SJCRH30 (cell line): ENCODE measurements around the gene PNMA8B. TPM values are rescaled to one million over a fixed set of nuclear protein-coding genes. Genes with fewer than 3 reads are reported as not detected.
A peak's percentile ranks its signal among the peaks of the same experiment; 100 is the strongest.
"Not testable (repeated sequence)": the region's sequence is repeated elsewhere in the genome, so short reads cannot be mapped to it uniquely, and the experiment has no call there.

Source experiments
- DNase-seq, 2 experiments: peaks; one replicate each; pipeline ENCODE4 v3.0.0-alpha.2; 2015 to 2020
- H3K27ac ChIP-seq: fragments of 250-450 bp; sonication (Bioruptor Pico); 2 replicates; pipeline ENCODE4 v1.5.1; 2020; ENCODE audit warnings: mild to moderate bottlenecking, moderate library complexity
- H3K27me3 ChIP-seq: fragments of 250-450 bp; sonication (Bioruptor Pico); 2 replicates; pipeline ENCODE4 v1.5.1; 2020; ENCODE audit warnings: mild to moderate bottlenecking, moderate library complexity
- H3K36me3 ChIP-seq: fragments of 250-450 bp; sonication (Bioruptor Pico); 2 replicates; pipeline ENCODE4 v1.5.1; 2020; ENCODE audit warnings: mild to moderate bottlenecking, moderate library complexity
- H3K4me1 ChIP-seq: fragments of 250-450 bp; sonication (Bioruptor Pico); 2 replicates; pipeline ENCODE4 v1.5.1; 2020; ENCODE audit warnings: mild to moderate bottlenecking, moderate library complexity
- H3K4me3 ChIP-seq: fragments of 250-450 bp; sonication (Bioruptor Pico); 2 replicates; pipeline ENCODE4 v1.5.1; 2020; ENCODE audit warnings: mild to moderate bottlenecking, moderate library complexity
- H3K9me3 ChIP-seq: fragments of 250-450 bp; sonication (Bioruptor Pico); replicated peaks from 2 replicates; pipeline ENCODE4 v1.5.1; 2020; ENCODE audit warnings: mild to moderate bottlenecking, moderate library complexity
- total RNA-seq: library from RNA; depleted of rRNA; stranded (reverse); fragments of >200 nt; shearing (Covaris generic); gene quantifications from 2 replicates; pipeline ENCODE4 v1.2.3, GENCODE V29; 2014

The PNMA8B gene
- total RNA-seq, 1 experiment from 2014 or later = 0.04 TPM

DNA sequence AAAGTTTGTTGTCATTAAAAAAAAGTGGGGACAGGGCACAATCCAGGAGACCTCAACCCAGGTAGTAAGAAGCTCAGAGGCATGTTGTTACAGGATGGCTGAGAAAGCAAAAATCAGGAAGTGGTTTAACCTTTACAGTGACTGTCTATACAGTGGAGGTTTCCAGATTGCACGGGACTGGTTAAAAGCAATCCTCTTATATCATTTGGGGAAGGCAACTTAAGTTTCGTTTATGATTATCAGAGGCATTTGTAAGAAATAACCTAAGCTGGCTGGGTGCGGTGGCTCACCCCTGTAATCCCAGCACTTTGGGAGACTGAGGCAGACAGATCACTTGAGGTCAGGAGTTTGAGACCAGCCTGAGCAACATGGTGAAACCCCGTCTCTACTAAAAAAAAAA lies 27.3 kb upstream of the PNMA8B start:
- not testable (repeated sequence) for H3K4me3 ChIP-seq, H3K9me3 ChIP-seq, H3K27me3 ChIP-seq, H3K4me1 ChIP-seq, H3K27ac ChIP-seq, H3K36me3 ChIP-seq, DNase-seq

DNA sequence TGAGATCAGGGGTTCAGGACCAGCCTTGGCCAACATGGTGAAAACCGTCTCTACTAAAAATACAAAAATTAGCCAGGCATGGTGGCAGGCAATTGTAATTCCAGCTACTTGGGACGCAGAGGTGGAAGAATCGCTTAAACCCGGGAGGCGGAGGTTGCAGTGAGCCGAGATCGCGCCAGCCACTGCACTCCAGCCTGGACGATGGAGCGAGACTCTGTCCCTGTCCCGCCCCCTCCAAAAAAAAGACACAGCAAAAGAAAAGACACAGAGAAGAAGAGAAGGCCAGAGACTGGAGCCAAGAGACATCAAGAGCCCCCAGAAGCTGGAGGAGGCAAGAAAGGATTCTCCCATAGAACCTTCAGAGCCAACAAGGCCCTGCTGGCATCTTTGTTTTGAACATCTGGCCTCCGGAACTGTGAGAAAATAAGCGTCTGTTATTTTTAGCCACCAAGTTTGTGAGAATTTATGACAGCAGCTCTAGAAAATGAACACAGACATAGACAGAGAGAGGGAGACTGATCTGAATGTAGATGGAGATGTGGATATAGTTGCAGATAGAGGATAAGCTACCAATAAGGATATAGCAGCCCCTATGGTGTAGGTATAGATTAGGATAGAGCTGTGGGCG lies 25.7 kb upstream of the PNMA8B start:
- DNase-seq = no peak
- Histone ChIP-seq H3K4me1 (no peaks in the 10 kb centered on the region), H3K4me3 (no peak overlapping the region), H3K27ac (no peak overlapping the region), H3K27me3 (no peaks in the 10 kb centered on the region), H3K36me3 (no peaks in the 10 kb centered on the region), H3K9me3 (no peaks in the 10 kb centered on the region; the same call in 1 of the 2 replicates)

DNA sequence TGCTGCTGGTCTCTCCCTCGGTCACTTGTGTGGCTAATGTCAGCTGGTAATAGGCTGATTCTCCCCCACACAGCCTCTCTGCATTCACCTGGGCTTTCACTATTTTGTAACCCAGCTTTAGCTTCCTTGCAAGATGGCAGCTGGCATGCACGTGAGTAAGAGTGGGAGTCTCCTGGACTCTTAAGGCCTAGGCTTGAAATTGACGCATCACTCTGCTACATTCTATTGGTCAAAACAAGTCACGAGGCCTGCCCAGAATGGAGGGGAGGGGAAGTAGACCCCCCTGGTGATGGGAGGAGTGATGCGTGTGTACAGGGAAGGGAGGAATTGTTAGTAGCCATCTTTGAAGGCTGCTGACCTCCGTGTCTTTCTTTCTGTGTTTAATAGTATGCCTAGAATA lies 24.9 kb upstream of the PNMA8B start:
- Histone ChIP-seq H3K27me3 (no peaks in the 10 kb centered on the region), H3K4me1 (no peaks in the 10 kb centered on the region), H3K27ac (no peak overlapping the region), H3K4me3 (no peak overlapping the region), H3K9me3 (no peaks in the 10 kb centered on the region; the same call in 1 of the 2 replicates), H3K36me3 (no peaks in the 10 kb centered on the region)
- DNase-seq = peak in 1 of 2 experiments; percentile 15

DNA sequence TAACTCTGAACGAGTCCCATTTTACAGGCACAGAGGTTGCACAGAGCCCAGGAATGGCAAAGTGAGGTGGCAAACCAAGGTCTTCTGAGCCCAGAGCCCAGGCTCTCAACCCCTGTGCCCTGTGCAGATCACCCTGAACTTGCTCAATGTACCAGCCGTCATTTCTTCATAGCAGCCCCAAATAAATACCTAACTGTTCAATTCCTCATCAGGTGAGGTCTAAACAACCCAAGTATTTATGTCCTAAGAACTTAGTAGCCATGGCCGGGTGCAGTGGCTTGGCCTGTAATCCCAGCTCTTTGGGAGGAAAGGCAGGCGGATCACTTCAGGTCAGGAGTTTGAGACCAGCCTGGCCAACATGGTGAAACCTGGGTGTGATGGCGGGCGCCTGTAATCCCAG lies 21.8 kb upstream of the PNMA8B start:
- H3K4me3 ChIP-seq = no peak overlapping the region
- H3K36me3 ChIP-seq = no peaks in the 10 kb centered on the region
- no peaks in the 10 kb centered on the region for H3K4me1 ChIP-seq
- no peak overlapping the region for H3K27ac ChIP-seq
- no peaks in the 10 kb centered on the region for H3K27me3 ChIP-seq
- no peaks in the 10 kb centered on the region for H3K9me3 ChIP-seq
- DNase-seq = no peak

DNA sequence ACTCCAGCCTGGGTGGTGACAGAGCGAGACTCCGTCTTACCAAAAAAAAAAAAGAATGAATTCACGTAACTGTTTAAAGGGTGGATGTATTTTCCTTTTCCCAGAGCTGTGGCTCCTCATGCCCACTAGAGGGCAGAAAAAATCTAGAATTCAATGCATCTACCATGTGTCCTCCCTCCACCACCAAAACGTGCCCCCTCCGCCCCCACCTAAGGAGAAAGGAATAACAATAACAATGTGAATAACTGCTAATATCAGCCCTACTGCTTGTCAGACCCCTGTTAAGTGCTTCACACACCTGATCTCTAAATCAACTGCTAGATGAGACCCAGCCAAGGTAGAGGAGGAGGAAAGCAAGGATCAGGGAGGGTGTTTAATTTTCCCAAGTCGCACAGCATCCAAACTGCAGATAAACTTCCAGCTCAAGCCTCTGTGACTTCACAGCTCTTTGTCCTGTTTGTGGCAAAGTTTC lies 20.2 kb upstream of the PNMA8B start:
- Histone ChIP-seq H3K4me1 (no peaks in the 10 kb centered on the region), H3K27ac (no peak overlapping the region), H3K4me3 (no peak overlapping the region), H3K9me3 (no peaks in the 10 kb centered on the region), H3K27me3 (no peaks in the 10 kb centered on the region), H3K36me3 (no peaks in the 10 kb centered on the region)
- peak in 1 of 2 experiments; percentile 57 for DNase-seq

DNA sequence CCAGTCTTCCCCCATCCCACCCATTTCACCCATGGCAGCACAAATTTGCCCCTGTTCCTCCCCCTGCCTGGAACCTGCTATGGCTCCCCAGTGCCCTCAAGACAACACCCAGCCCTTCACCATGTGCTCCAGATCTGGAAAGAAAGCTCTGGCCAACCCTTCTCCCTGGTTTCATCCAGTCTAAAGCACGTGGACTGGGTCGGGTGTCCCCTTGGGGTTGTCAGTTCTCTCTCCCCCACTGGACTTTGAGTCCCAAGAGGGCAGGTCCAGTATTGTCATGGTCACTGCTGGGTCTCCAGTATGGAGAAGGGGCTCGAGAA lies 19.6 kb upstream of the PNMA8B start:
- DNase-seq = no peak
- Histone ChIP-seq H3K4me3 (no peak overlapping the region), H3K27ac (no peak overlapping the region), H3K9me3 (no peaks in the 10 kb centered on the region), H3K27me3 (no peaks in the 10 kb centered on the region), H3K36me3 (no peaks in the 10 kb centered on the region), H3K4me1 (no peaks in the 10 kb centered on the region)

DNA sequence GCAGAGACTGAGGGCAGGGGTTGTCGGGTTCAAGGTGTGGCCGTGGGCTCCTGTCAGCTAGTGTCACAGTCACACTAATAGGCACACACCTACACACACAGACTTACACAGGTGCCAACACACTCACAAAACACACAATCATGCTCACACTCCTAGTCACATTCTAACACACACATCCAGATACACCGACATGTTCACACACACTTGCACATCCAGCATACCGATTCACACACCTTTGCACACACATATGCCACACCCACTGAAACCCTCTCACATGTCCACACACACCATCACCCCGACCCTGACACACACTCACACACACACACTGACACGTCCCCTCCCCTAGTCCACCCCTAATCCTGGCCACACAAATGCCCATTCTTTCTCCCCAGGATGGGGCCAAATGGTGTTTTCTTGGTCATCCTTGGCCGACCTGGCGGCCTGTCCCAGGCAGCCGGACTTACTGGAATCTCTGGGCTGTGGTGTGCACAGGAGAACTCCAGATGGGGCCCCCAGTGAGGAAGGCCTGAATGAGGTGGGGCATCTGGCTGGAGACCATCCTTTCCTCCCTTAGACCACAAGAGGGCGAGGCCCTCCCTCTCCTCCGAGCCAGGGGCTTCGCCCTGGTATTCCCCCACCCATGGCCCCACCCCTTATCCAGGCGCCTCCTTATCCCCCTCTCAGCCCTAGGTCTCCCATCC lies 19.1 kb upstream of the PNMA8B start:
- Histone ChIP-seq H3K9me3 (no peaks in the 10 kb centered on the region), H3K36me3 (no peaks in the 10 kb centered on the region), H3K27ac (no peak overlapping the region), H3K4me1 (no peaks in the 10 kb centered on the region), H3K27me3 (no peaks in the 10 kb centered on the region), H3K4me3 (no peak overlapping the region)
- DNase-seq = no peak

DNA sequence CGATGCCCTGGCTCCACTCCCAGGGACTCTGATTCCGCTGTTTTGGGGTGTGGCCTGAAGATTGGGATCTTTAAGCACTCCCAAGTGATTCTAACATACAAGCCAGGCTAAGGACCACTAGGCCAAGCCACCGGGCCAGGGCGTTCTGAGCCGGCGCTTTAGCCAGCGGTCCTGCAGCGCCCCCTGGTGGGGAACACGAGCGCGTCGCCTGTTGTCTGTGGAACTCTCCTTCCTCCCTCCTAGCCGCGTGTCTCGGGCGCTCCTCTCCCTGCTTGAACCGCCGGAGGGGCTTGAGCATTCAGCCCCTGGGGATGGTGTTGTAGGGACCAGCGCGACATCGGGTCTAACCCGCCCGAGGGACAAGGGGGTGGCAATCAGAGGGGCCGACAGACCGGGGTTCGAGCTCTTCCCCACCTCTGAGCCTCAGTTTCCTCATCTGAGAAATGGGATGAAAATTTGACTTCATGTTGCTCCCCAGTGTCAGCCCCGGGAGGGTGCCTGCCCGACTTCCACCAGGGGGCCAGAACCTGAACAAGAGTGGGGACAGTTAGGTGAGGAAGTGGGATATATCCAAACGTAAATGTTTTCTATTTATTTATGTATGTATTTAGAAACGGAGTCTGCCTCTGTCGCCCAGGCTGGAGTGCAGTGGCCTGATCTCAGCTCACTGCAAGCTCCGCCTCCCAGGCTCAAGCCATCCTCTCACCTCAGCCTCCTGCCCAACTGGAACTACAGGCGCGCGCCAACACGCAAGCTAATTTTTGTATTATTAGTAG lies 18.0 kb upstream of the PNMA8B start:
- H3K4me3 ChIP-seq = no peak overlapping the region
- no peaks in the 10 kb centered on the region for H3K36me3 ChIP-seq
- H3K27me3 ChIP-seq = no peaks in the 10 kb centered on the region
- H3K9me3 ChIP-seq = no peaks in the 10 kb centered on the region
- H3K4me1 ChIP-seq = no peaks in the 10 kb centered on the region
- peak; percentile 74 to 86 for DNase-seq
- no peak overlapping the region for H3K27ac ChIP-seq

DNA sequence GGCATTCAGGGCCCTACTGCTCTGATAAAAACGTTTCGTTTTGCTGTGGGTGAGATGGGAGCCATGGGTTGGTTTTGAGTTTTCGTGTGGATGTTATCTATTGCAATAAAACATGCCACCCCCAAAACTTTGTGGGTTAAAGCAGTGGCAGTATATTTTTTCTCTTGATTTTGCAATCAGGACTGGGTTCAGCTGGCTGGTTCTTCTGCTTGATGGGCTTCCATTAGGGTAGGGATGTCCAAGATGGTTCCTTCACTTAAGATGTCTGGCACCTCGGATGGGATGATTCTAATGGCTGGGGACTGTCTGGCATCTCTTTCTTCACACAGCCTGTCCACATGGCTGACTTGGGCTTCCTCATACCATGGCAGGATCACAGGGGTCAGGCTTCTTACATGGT lies 15.6 kb upstream of the PNMA8B start:
- no peak overlapping the region for H3K27ac ChIP-seq
- H3K36me3 ChIP-seq = no peaks in the 10 kb centered on the region
- no peaks in the 10 kb centered on the region for H3K27me3 ChIP-seq
- no peak for DNase-seq
- no peaks in the 10 kb centered on the region for H3K4me1 ChIP-seq
- no peaks in the 10 kb centered on the region for H3K9me3 ChIP-seq
- no peak overlapping the region for H3K4me3 ChIP-seq

DNA sequence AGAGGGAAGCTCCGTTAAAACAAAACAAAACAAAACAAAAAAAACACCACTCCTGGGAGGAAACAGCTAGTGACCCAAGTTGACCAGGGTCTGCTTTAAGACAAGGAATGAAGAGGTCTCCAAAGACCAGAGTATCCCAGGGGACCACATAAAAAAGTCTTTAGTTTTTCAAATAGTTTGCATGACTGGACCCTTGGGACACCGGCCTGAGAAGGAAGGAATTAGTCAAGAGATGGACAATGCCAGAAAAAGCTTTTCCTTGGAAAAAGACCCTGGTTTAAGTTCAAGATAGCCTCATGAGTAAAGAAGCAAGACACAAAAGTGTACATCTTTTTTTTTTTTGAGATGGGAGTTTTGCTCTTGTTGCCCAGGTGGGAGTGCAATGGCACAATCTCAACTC lies 12.5 kb upstream of the PNMA8B start:
- Histone ChIP-seq H3K9me3 (no peaks in the 10 kb centered on the region), H3K27me3 (no peaks in the 10 kb centered on the region), H3K4me1 (no peaks in the 10 kb centered on the region), H3K36me3 (no peaks in the 10 kb centered on the region), H3K27ac (no peak overlapping the region), H3K4me3 (no peak overlapping the region)
- DNase-seq = no peak

DNA sequence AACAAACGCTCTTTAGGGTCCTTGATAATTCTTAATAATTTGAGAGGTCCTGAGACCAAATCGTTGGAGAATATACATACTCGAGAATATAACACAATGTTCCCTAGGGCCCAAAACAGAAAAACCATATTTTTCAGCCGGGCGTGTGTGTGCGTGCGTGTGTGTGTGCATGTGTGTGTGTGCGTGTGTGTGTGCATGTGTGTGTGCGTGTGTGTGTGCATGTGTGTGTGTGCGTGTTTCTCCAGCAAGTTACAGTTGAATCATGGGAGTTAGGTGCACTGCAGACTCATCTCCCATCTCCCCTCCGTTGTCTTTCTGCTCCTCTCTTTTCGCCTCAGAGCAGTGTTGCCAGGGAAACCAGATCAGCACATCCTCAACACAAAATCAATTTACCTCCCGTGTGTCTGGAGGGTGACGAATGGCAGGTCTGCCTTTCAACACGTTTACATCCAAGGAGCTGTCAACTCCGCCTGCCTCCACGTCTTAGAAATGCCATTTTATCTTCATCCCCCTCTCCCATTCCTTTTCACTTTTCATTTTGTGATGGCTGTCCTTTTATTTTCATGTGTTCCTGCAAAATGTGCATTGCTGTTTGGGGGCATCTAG lies 8.3 kb upstream of the PNMA8B start:
- Histone ChIP-seq H3K27ac (no peak overlapping the region), H3K27me3 (no peaks in the 10 kb centered on the region), H3K36me3 (no peaks in the 10 kb centered on the region), H3K9me3 (no peaks in the 10 kb centered on the region), H3K4me3 (no peak overlapping the region), H3K4me1 (no peaks in the 10 kb centered on the region)
- DNase-seq = no peak

DNA sequence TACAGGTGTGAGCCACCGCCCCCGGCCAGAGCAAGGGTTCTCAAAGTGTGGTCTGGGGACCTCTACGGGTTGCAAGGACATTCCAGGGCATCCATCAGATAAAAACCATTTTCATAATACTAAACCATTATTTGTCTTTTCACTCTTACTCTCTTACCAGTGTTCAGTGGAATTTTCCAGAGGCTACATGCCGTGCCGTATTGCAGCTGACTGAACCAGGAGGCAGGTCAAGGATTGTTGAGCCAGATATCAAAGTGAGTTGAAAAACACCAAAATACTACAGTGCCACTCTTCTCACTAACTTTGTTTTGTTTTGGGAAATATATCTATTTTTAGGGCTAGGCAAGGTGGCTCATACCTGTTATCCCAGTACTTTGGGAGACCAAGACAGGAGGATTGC lies 7.2 kb upstream of the PNMA8B start:
- H3K4me1 ChIP-seq = no peaks in the 10 kb centered on the region
- H3K9me3 ChIP-seq = no peaks in the 10 kb centered on the region
- no peak overlapping the region for H3K4me3 ChIP-seq
- H3K27ac ChIP-seq = no peak overlapping the region
- no peak for DNase-seq
- no peaks in the 10 kb centered on the region for H3K36me3 ChIP-seq
- H3K27me3 ChIP-seq = no peaks in the 10 kb centered on the region

DNA sequence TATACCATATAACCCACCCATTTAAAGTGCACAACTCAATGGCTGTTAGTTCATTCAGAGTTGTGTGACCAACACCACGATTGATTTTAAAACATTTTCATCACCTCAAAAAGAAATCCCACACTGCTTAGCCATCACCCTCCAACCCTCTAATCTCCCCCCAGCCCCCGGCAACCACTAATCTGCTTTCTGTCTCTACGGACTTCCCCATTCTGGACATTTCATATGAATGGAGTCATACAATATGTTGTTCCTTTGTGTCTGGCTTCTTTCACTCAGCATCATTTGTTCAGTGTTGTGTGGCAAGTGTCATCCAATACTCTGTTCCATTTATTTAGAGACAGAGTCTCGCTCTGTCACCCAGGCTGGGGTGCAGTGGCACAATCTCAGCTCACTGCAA lies 4.0 kb upstream of the PNMA8B start:
- no peak overlapping the region for H3K4me3 ChIP-seq
- no peaks in the 10 kb centered on the region for H3K9me3 ChIP-seq
- no peak for DNase-seq
- no peaks in the 10 kb centered on the region for H3K36me3 ChIP-seq
- no peaks in the 10 kb centered on the region for H3K4me1 ChIP-seq
- no peak overlapping the region for H3K27ac ChIP-seq
- H3K27me3 ChIP-seq = peaks cover 2% of the 10 kb centered on the region; the same call in 1 of the 2 replicates

DNA sequence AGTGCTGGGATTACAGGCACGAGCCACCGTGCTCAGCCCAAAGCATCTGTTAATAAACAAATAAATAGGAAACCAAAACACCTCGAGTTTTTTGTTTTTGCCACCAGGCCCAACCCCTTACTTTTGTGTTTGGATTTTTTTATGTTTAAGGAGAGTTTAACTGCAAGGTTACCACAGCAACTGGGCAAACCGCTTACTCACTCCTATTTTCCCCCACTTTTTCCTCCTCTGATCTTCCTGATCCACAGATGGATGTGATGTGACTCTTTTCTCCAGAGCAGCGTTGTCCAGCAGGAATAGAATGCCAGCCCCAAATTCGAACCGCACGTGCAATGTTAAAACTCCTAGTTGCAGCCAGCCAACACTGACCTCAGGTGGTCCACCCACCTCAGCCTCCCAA lies 2.1 kb upstream of the PNMA8B start:
- peaks cover 2% of the 10 kb centered on the region; the same call in 1 of the 2 replicates for H3K27me3 ChIP-seq
- H3K27ac ChIP-seq = no peak overlapping the region
- H3K9me3 ChIP-seq = no peaks in the 10 kb centered on the region
- DNase-seq = no peak
- H3K4me3 ChIP-seq = no peak overlapping the region
- no peaks in the 10 kb centered on the region for H3K36me3 ChIP-seq
- H3K4me1 ChIP-seq = no peaks in the 10 kb centered on the region

DNA sequence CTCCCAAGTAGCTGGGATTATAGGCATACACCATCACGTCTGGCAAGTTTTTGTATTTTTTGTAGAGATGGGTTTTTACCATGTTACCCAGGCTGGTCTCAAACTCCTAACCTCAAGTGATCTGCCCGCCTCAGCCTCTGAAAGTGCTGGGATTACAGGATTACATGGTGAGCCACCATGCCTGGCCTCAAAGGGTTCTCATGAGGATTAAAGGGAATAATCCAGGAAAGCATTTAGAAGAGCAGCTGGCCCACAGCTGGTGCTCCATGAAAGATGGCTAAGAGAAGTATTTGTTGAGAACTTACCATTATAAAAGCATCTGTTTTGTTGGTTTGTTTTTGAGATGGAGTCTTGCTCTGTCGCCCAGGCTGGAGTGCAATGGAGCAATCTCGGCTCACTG lies 1.2 kb upstream of the PNMA8B start:
- H3K36me3 ChIP-seq, H3K27me3 ChIP-seq, H3K27ac ChIP-seq, DNase-seq, H3K9me3 ChIP-seq, H3K4me3 ChIP-seq, H3K4me1 ChIP-seq: not testable (repeated sequence)
